OCI-LY1 (cell line): ENCODE data around the gene PRR22.

Experiments used
- CTCF ChIP-seq: fragments of 200-600 bp; sonication (generic), shearing (Covaris generic); IDR thresholded peaks from 2 replicates; pipeline ENCODE4 v1.5.1; 2017; ENCODE audit warnings: mild to moderate bottlenecking, antibody characterized with exemption, low read length, moderate library complexity, mixed read lengths
- EZH2 ChIP-seq: fragments of 200-600 bp; sonication (generic), shearing (Covaris generic); IDR thresholded peaks from 2 replicates; pipeline ENCODE4 v1.8.0; 2017; ENCODE audit warnings: borderline replicate concordance, mixed run types, mild to moderate bottlenecking, antibody characterized with exemption, low read length, moderate library complexity, mixed read lengths

- TF ChIP-seq CTCF (no peak), EZH2 (no peak)
These were observed 40.9 kb downstream of the PRR22 start for GRCh38 chr19:5743630-5744029.
